MM.1S (cell line): ENCODE results near the gene RPA3.

Experiments
- EZH2 ChIP-seq: fragments of 300-600 bp; sonication (generic); optimal IDR thresholded peaks from 2 replicates; pipeline ENCODE3; 2017; ENCODE audit warnings: low read depth, mild to moderate bottlenecking, antibody characterized with exemption, low read length, mixed read lengths
- TF ChIP-seq, protein P1 (sequence below): fragments of 300-600 bp; sonication (generic); IDR thresholded peaks from 2 replicates; pipeline ENCODE4 v1.5.1; 2016; ENCODE audit warnings: antibody characterized with exemption, low read length, mixed read lengths

DNA sequence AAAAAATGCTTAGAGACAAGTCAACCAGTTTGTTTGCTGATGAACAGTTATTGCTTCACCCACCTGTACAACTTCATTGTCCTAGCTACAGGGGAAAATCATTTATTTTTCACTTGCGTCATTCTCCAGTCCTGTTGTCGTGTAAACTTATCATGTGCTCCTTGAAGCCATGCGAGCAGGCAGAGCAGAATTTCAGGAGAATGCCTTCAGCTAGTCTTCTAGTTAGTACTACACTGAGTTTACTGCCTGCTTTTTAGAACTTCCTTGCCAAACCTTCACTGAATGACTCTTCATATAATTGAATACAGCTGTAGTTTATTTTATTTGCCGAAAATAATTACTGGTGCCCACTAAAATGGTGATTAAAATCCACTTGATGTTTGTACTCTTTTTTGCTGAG, 15.6 kb downstream of the RPA3 start:
- TF ChIP-seq, protein P1, sequence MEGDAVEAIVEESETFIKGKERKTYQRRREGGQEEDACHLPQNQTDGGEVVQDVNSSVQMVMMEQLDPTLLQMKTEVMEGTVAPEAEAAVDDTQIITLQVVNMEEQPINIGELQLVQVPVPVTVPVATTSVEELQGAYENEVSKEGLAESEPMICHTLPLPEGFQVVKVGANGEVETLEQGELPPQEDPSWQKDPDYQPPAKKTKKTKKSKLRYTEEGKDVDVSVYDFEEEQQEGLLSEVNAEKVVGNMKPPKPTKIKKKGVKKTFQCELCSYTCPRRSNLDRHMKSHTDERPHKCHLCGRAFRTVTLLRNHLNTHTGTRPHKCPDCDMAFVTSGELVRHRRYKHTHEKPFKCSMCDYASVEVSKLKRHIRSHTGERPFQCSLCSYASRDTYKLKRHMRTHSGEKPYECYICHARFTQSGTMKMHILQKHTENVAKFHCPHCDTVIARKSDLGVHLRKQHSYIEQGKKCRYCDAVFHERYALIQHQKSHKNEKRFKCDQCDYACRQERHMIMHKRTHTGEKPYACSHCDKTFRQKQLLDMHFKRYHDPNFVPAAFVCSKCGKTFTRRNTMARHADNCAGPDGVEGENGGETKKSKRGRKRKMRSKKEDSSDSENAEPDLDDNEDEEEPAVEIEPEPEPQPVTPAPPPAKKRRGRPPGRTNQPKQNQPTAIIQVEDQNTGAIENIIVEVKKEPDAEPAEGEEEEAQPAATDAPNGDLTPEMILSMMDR, result no peak
- TF ChIP-seq EZH2, result no peak
